SH-SY5Y (cell line): ENCODE results near the gene TRIM66.

ENCODE experiments used
- GATA2 ChIP-seq: IDR thresholded peaks from 2 replicates; pipeline ENCODE4 v1.6.1; 2011; ENCODE audit warnings: mild to moderate bottlenecking, low read depth, low read length
- GATA3 ChIP-seq: IDR thresholded peaks from 2 replicates; pipeline ENCODE4 v1.6.1; 2011; ENCODE audit warnings: low read depth, mild to moderate bottlenecking, low read length, moderate library complexity

- TF ChIP-seq GATA2 (no peak), GATA3 (no peak)
Measured at GRCh38 chr11:8605971-8606563, 76.4 kb downstream of the TRIM66 start.
